Cardiac septum (tissue), 1 donor: ENCODE results near the gene ZNF580. TPM values are rescaled to one million over a fixed set of nuclear protein-coding genes. Genes with fewer than 3 reads are reported as not detected.

Experiments
- DNase-seq: peaks from one replicate; pipeline ENCODE4 v3.0.0-alpha.2; 2020; ENCODE audit warnings: low spot score
- intact Hi-C: fragments of 100-400 bp; cut with DNase I; formaldehyde crosslinking; loops from one replicate; pipeline ENCODE4 v1.14.0; 2022
- total RNA-seq: library from RNA; stranded (reverse); fragmentation: NEBNext Ultra II Directional; extraction: Animal tissue kit (Norgen Biotek cat#: 25700); gene quantifications from one replicate; pipeline ENCODE4 v1.2.1, GENCODE V29; 2021
- donor health status: DM: no; HTN: no; CAD: no.

The ZNF580 gene
- total RNA-seq, 1 donor from 2014 or later = 29.0 TPM

- no peak for DNase-seq
- intact Hi-C loops = no loop called here
Measured at GRCh38 chr19:55671054-55671378, 30.2 kb downstream of the ZNF580 start.

DNA sequence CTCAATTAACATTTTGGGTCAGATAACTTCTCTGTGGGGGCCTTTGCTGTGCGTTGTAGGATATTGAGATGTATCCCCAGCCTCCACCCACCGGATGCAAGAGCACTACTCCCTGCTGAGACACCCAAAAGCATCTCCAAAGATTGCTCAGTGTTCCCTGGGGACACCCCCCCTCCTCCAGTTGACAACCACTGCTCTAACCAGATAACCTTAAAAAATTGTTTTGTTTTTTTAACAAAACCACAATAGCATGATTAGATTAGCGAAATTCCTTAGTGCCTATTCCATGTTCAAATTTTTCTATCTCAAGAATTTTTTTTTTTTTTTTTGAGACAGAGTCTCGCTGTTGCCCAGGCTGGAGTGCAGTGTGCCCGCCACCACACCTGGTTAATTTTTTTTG lies 31.6 kb downstream of the ZNF580 start:
- no peak for DNase-seq
- intact Hi-C loops = no loop called here

DNA sequence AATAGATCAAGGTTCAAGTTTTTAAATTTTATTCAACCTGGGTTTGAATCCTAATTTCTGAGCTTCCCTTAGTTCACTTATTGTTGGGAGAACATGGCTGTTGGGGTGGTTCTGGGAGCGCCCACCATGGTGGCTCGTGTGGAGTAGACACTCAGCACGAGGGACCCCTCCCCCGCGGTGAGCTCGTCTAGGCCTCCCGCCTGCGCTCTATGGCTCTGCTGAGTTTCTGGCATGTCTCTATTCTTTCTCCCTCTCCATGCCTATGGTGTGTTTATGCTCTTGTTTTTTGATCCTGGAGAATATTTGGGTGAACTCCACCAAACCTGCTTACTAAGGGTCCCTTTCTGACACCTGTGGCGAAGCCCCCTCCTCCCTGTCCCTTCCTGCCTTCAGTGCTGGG lies 32.7 kb downstream of the ZNF580 start:
- DNase-seq = no peak
- intact Hi-C loops = no loop called here

GRCh38 chr19:55673889-55674288 lies 33.1 kb downstream of the ZNF580 start:
- intact Hi-C loops = no loop called here
- DNase-seq = no peak

DNA sequence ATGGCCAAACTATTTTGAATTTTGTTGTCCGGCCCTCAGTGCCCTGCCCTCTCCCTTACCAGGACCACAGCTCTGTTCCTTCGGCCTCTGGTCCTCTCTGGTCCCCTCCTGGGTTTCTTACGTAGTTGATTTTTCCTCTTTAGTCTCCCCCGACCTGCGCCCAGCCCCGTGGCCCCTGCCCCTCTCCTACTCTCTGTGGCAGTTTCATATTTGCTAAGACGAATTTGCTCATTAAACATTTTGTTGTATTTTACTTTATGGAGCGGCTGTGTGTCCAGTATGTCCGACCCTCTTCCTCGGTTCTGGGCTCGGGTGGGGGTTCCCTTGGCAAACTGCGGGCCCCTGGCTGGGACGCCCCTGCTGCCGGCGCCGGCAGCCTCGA lies 33.6 kb downstream of the ZNF580 start:
- DNase-seq = no peak
- intact Hi-C loops = no loop called here

GRCh38 chr19:55674841-55675660 lies 34.2 kb downstream of the ZNF580 start, which contains the start of gene EPN1:
Gene EPN1 (plus strand): TSS chr19:55675226. CDS start chr19:55678628, 3,402 bp downstream.
- peak; percentile 98 for DNase-seq
- intact Hi-C loops = no loop called here

GRCh38 chr19:55675661-55676354 lies 35.0 kb downstream of the ZNF580 start:
- no peak for DNase-seq
- intact Hi-C loops = no loop called here

GRCh38 chr19:55676383-55676782 lies 35.6 kb downstream of the ZNF580 start:
- intact Hi-C loops = no loop called here
- DNase-seq = no peak

DNA sequence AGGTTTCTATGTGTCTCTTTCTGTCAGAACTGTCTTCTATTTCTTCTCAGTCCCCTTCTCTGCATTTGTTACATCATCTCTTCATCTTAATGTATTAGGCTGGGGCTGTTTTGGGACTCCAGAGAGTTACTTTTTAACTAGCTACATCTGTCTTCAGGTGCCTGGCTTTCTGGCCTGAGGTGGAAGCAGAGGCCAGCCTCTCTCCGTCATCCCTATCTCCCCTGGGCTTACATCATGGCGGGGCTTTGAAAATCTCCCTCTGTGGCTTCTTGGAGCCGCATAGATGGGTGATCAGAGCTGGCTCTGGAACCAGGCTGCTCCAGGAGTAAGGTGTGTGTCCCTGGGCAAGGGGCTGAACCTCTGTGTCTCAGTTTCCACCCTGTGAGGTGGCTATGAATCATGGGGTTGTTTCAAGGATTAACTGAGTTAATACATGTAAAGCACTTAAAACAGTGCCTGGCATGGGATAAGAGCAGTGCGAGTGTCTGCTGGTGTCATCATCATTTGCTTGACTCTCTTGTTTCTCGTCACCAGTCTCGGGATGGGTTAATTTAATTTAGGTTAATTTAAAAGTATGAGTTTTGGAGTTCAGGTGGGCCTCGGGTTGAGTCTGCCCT lies 36.2 kb downstream of the ZNF580 start:
- no peak for DNase-seq
- intact Hi-C loops = no loop called here

GRCh38 chr19:55677572-55678028 lies 36.8 kb downstream of the ZNF580 start:
- no peak for DNase-seq
- intact Hi-C loops = no loop called here

DNA sequence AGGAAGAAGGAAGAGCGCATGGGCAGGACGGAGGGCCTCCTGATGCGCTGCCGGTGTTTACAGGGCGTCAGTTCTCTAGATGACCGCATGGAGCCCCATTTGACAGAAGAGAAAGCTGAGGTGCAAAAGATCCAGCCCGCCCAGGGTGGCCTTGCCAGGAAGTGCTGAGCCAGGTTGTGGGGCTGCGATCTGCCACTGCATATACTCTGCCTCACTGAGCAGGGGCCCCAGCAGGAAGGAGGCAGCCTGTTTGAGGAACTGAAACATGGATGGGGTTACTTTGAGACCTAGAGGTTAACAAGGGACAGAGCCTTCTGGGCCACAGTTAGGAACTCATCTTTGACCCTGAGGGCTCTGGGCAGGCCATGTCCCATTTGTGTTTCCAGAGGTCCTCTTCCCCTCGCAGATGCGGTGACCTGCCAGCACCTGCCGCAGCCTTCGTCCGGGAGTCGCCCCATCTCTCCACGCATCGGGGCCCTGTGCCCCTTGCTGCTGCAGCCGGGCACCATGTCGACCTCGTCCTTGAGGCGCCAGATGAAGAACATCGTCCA lies 37.4 kb downstream of the ZNF580 start:
- DNase-seq = no peak
- intact Hi-C loops = no loop called here

GRCh38 chr19:55679343-55680257 lies 38.8 kb downstream of the ZNF580 start:
- DNase-seq = no peak
- intact Hi-C loops = no loop called here

- intact Hi-C loops = no loop called here
- DNase-seq = no peak
Measured at GRCh38 chr19:55680339-55681130, 39.7 kb downstream of the ZNF580 start.

GRCh38 chr19:55681131-55682092 lies 40.6 kb downstream of the ZNF580 start:
- intact Hi-C loops = no loop called here
- no peak for DNase-seq

DNA sequence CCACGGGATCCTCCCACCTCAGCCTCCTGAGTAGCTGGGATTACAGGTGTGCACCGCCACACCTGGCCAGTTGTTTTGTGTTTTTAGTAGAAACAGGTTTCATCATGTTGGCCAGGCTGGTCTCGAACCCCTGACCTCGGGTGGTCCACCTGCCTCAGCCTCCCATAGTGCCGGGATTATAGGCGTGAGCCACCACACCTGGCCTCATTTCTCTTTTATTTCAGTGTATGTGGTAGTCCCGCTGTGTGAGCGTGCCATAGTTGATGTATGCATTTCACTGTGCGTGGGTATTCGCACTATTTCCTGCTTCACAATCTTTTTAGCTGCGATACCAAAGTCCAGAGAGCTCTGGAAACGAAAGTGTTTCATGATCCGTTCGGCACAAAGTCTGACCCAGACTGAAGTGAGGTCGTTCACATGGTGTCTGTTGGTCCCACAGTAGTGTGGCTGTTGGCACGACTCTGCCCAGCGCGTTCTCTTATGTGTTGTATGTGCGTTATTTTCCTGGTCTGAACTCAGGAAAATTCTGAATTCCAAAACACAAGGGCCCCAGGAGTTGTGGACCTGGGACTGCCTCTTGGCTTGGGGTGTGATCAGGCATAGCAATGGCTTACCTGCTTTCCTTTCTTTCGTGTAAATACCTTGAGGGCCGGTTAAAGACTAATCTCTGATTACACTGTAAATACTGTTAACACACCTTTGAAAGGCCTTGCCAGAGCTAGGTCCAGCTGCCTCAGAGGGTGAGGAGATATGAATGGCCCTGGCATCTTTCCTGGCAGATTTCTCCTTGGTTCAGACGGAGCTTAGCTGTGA lies 42.9 kb downstream of the ZNF580 start:
- no peak for DNase-seq
- intact Hi-C loops = no loop called here

- intact Hi-C loops = no loop called here
- DNase-seq = no peak
Measured at GRCh38 chr19:55684946-55685681, 44.3 kb downstream of the ZNF580 start.
